ENCODE data around the gene GRK7. TPM values are rescaled to one million over a fixed set of nuclear protein-coding genes. Genes with fewer than 3 reads are reported as not detected.
"Not testable (repeated sequence)": the region's sequence is repeated elsewhere in the genome, so short reads cannot be mapped to it uniquely, and the experiment has no call there.

The GRK7 gene
- total and polyA plus RNA-seq, 2 donors (not counting 3 experiments of a cell fraction or from before 2014, with no cell fraction given), result not detected

GRCh38 chr3:141802316-141803077 lies 39.3 kb downstream of the GRK7 start:
- H3K4me1 ChIP-seq (ENCODE audit: control insufficient read depth, extremely low read depth, insufficient read depth, low read length), result peaks cover 8% of the 10 kb centered on the region
- peaks cover 0 to 2% of the 10 kb centered on the region in 2 experiments for H3K27me3 ChIP-seq (ENCODE audit: control insufficient read depth in 2 of 2, insufficient read depth in 2 of 2, low read length in 2 of 2)
- no peak overlapping the region for H3K9ac ChIP-seq (replicated peaks; ENCODE audit: extremely low read depth, insufficient read depth, low read length)
- no peak overlapping the region for H2AFZ ChIP-seq (ENCODE audit: low read depth, low read length)
- no peaks in the 10 kb centered on the region for H3K79me2 ChIP-seq (ENCODE audit: control insufficient read depth, insufficient read depth, low read length)
- no peak for TF ChIP-seq FOS (IDR thresholded peaks at IDR 0.05; ENCODE audit: borderline replicate concordance, insufficient read depth, low read length)
- TF ChIP-seq EZH2 (IDR thresholded peaks at IDR 0.05; ENCODE audit: borderline replicate concordance, low read depth, low read length, severe bottlenecking), result no peak
- TF ChIP-seq JUN (IDR thresholded peaks at IDR 0.05; ENCODE audit: borderline replicate concordance, insufficient read depth, insufficient read length, low read depth), result no peak
- TF ChIP-seq GATA2 (IDR thresholded peaks at IDR 0.05; ENCODE audit: insufficient read depth, insufficient read length, low read depth, low read length), result no peak
- no peak for TF ChIP-seq POLR2A (IDR thresholded peaks at IDR 0.05; ENCODE audit: low read depth, low read length)
- no peak for TF ChIP-seq CTCF (IDR thresholded peaks at IDR 0.05; ENCODE audit: extremely low read depth in 1 of 2, insufficient read depth in 1 of 2, low read depth in 1 of 2, low read length in 2 of 2)
- no peak for TF ChIP-seq MYC (IDR thresholded peaks at IDR 0.05; ENCODE audit: low read depth, low read length)
- no peak for TF ChIP-seq MAX (IDR thresholded peaks at IDR 0.05; ENCODE audit: insufficient read depth, insufficient read length)
- TF ChIP-seq POLR2AphosphoS5 (IDR thresholded peaks at IDR 0.05; ENCODE audit: insufficient read depth, low read depth, low read length), result no peak
- FAIRE-seq (no peak), DNase-seq (ENCODE audit: low read depth, low spot score) (no peak)
- H3K27ac ChIP-seq (ENCODE audit: insufficient read depth, low read depth, low read length), result no peak overlapping the region
- dilution Hi-C loops (cut with MboI; ENCODE audit: extremely low pct_ligation_motif_present, low sequenced_read_pairs), result no loop called here
- no peaks in the 10 kb centered on the region for H3K9me1 ChIP-seq (replicated peaks; ENCODE audit: control insufficient read depth, extremely low read depth, insufficient read depth, low read length)
- no peaks in the 10 kb centered on the region for H3K9me3 ChIP-seq (replicated peaks; ENCODE audit: control insufficient read depth, insufficient read depth, low read length)
- intact Hi-C loops (cut with micrococcal nuclease), result no loop called here
- CTCF ChIA-PET, result interaction anchor here (1.2 kb wide), 1 partner anchor 30 kb away, joined by 3 read pairs; no protein-coding TSS in a partner anchor
- H3K36me3 ChIP-seq (ENCODE audit: control insufficient read depth in 2 of 2, extremely low read depth in 1 of 2, insufficient read depth in 2 of 2, low read length in 2 of 2), result no peaks in the 10 kb centered on the region
- POLR2A ChIA-PET, result no interaction called here
- H3K4me3 ChIP-seq (replicated peaks in 1 of 3; ENCODE audit: insufficient read depth in 1 of 3, low read depth in 1 of 3, low read length in 3 of 3), result no peak overlapping the region
- H3K4me2 ChIP-seq (ENCODE audit: insufficient read depth, low read length), result no peak overlapping the region
- H4K20me1 ChIP-seq (replicated peaks; ENCODE audit: control insufficient read depth, extremely low read depth, insufficient read depth, low read length), result no peaks in the 10 kb centered on the region
- no TSS peak for BruUV-seq (replicated peaks)

- H3K27ac ChIP-seq (ENCODE audit: insufficient read depth, low read depth, low read length); FAIRE-seq; H3K4me2 ChIP-seq (ENCODE audit: insufficient read depth, low read length); H2AFZ ChIP-seq (ENCODE audit: low read depth, low read length); H3K79me2 ChIP-seq (ENCODE audit: control insufficient read depth, insufficient read depth, low read length); intact Hi-C loops (cut with micrococcal nuclease); H4K20me1 ChIP-seq (replicated peaks; ENCODE audit: control insufficient read depth, extremely low read depth, insufficient read depth, low read length); H3K27me3 ChIP-seq (ENCODE audit: control insufficient read depth in 2 of 2, insufficient read depth in 2 of 2, low read length in 2 of 2); H3K9me3 ChIP-seq (replicated peaks; ENCODE audit: control insufficient read depth, insufficient read depth, low read length); H3K36me3 ChIP-seq (ENCODE audit: control insufficient read depth in 2 of 2, extremely low read depth in 1 of 2, insufficient read depth in 2 of 2, low read length in 2 of 2); dilution Hi-C loops (cut with MboI; ENCODE audit: extremely low pct_ligation_motif_present, low sequenced_read_pairs); H3K4me3 ChIP-seq (replicated peaks in 1 of 3; ENCODE audit: insufficient read depth in 1 of 3, low read depth in 1 of 3, low read length in 3 of 3); H3K9ac ChIP-seq (replicated peaks; ENCODE audit: extremely low read depth, insufficient read depth, low read length); POLR2A ChIA-PET; BruUV-seq (replicated peaks); H3K9me1 ChIP-seq (replicated peaks; ENCODE audit: control insufficient read depth, extremely low read depth, insufficient read depth, low read length); DNase-seq (ENCODE audit: low read depth, low spot score); H3K4me1 ChIP-seq (ENCODE audit: control insufficient read depth, extremely low read depth, insufficient read depth, low read length): not testable (repeated sequence)
- CTCF ChIA-PET, result interaction anchor here (1.2 kb wide), 1 partner anchor 10 kb away, joined by 3 read pairs; no protein-coding TSS in a partner anchor
Measured at GRCh38 chr3:141803538-141803937, 40.3 kb downstream of the GRK7 start.

Data from endothelial cell of umbilical vein (primary cell).